PFSK-1 (cell line): ENCODE results near the gene MRPL49.

ENCODE experiments used
- FOXP2 ChIP-seq: optimal IDR thresholded peaks from 2 replicates; pipeline ENCODE3; 2011; ENCODE audit warnings: borderline replicate concordance, control low read depth, inconsistent platforms; ENCODE audit not compliant: insufficient read depth; ENCODE audit errors: extremely low read length, extremely low read depth
- POLR2AphosphoS5 ChIP-seq: IDR thresholded peaks from 2 replicates; pipeline ENCODE4 v1.6.1; 2012; ENCODE audit warnings: low read depth, mild to moderate bottlenecking, control low read depth, low read length, moderate library complexity
- SIN3A ChIP-seq: IDR thresholded peaks from 2 replicates; pipeline ENCODE4 v1.6.1; 2012; ENCODE audit warnings: mild to moderate bottlenecking, low read length, moderate library complexity, borderline replicate concordance; ENCODE audit not compliant: insufficient read depth
- TAF1 ChIP-seq: IDR thresholded peaks from 2 replicates; pipeline ENCODE4 v1.6.1; 2012; ENCODE audit warnings: low read length, control low read depth, borderline replicate concordance; ENCODE audit not compliant: insufficient read depth
- TF ChIP-seq, protein P1 (sequence below), 2 experiments: IDR thresholded peaks; 2 replicates each; pipeline versions ENCODE4 v1.6.1 to v1.8.0; 2011 to 2012; ENCODE audit warnings: low read depth in 2 of 2, low read length in 2 of 2, control low read depth in 1 of 2, inconsistent platforms in 1 of 2, mild to moderate bottlenecking in 1 of 2, moderate library complexity in 1 of 2; ENCODE audit not compliant: insufficient read depth in 1 of 2

MRPL49 gene

DNA sequence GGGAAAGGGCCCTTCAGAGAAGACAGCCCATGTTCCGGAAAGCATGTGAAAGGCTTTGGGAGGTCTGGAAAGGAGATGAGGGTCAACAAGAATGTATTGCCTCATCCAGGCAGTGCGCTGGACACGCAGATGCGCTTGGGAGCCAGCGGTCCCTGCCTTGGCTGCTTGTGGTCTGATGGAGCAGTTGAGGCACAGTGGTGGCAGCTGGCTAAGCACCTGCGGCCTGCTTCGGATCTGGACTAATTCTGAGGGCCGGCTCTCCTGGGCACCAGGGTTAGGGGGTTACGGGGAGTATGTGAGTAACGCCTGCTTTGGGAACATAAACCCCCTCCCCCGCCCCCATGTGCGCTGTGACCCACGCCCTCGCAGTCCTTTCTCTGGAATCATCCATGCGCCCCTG is 15.0 kb upstream of the MRPL49 start:
- TF ChIP-seq SIN3A (no peak), FOXP2 (no peak), POLR2AphosphoS5 (no peak), TAF1 (no peak)
- TF ChIP-seq, protein P1, sequence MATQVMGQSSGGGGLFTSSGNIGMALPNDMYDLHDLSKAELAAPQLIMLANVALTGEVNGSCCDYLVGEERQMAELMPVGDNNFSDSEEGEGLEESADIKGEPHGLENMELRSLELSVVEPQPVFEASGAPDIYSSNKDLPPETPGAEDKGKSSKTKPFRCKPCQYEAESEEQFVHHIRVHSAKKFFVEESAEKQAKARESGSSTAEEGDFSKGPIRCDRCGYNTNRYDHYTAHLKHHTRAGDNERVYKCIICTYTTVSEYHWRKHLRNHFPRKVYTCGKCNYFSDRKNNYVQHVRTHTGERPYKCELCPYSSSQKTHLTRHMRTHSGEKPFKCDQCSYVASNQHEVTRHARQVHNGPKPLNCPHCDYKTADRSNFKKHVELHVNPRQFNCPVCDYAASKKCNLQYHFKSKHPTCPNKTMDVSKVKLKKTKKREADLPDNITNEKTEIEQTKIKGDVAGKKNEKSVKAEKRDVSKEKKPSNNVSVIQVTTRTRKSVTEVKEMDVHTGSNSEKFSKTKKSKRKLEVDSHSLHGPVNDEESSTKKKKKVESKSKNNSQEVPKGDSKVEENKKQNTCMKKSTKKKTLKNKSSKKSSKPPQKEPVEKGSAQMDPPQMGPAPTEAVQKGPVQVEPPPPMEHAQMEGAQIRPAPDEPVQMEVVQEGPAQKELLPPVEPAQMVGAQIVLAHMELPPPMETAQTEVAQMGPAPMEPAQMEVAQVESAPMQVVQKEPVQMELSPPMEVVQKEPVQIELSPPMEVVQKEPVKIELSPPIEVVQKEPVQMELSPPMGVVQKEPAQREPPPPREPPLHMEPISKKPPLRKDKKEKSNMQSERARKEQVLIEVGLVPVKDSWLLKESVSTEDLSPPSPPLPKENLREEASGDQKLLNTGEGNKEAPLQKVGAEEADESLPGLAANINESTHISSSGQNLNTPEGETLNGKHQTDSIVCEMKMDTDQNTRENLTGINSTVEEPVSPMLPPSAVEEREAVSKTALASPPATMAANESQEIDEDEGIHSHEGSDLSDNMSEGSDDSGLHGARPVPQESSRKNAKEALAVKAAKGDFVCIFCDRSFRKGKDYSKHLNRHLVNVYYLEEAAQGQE (IDR thresholded peaks at IDR 0.05; ENCODE audit: insufficient read depth in 1 of 2, low read depth in 2 of 2, low read length in 2 of 2) = no peak

DNA sequence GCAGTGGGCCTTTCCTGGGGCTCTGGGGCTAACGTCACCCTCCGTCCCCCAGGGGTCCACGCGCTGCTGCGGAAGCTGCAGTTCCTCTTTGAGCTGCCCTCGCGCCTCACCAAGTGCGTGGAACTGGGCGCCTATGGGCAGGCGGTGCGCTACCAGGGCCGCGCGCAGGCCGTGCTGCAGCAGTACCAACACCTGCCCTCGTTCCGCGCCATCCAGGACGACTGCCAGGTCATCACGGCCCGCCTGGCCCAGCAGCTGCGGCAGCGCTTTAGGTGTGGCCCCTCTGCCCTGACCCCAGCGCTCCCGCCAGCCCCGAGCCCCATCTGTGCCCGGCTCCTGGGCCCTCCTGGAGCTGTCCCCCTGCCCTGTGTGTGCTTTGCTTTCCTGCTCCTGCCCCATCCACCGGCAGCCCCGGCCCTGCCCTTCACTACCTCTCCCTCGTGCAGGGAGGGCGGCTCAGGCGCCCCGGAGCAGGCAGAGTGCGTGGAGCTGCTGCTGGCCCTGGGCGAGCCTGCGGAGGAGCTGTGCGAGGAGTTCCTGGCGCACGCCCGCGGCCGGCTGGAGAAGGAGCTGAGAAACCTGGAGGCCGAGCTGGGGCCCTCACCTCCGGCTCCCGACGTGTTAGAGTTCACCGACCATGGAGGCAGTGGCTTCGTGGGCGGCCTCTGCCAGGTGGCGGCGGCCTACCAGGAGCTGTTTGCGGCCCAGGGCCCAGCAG is 14.2 kb upstream of the MRPL49 start:
- TF ChIP-seq FOXP2 (no peak), POLR2AphosphoS5 (no peak), SIN3A (no peak), TAF1 (no peak)
- TF ChIP-seq, protein P1 (IDR thresholded peaks at IDR 0.05; ENCODE audit: insufficient read depth in 1 of 2, low read depth in 2 of 2, low read length in 2 of 2) = no peak

DNA sequence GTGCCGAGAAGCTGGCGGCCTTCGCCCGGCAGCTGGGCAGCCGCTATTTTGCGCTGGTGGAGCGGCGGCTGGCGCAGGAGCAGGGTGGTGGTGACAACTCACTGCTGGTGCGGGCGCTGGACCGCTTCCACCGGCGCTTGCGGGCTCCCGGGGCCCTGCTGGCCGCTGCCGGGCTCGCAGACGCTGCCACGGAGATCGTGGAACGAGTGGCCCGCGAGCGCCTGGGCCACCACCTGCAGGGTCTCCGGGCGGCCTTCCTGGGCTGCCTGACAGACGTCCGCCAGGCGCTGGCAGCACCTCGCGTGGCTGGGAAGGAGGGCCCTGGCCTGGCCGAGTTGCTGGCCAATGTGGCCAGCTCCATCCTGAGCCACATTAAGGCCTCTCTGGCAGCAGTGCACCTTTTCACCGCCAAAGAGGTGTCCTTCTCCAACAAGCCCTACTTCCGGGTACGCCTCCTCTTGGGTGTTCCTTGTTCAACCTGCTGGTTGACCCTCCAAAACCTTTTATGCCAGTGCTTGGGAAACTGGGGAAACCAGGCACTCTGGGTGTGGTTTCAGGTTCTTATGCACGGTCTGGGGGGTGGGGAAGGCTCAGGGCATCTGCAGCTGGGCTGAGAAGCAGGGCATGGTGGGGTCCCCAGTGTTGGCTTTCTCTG is 13.5 kb upstream of the MRPL49 start:
- TF ChIP-seq TAF1 = no peak
- TF ChIP-seq SIN3A = no peak
- TF ChIP-seq FOXP2 = no peak
- TF ChIP-seq, protein P1 (IDR thresholded peaks at IDR 0.05; ENCODE audit: insufficient read depth in 1 of 2, low read depth in 2 of 2, low read length in 2 of 2) = no peak
- TF ChIP-seq POLR2AphosphoS5 = no peak

DNA sequence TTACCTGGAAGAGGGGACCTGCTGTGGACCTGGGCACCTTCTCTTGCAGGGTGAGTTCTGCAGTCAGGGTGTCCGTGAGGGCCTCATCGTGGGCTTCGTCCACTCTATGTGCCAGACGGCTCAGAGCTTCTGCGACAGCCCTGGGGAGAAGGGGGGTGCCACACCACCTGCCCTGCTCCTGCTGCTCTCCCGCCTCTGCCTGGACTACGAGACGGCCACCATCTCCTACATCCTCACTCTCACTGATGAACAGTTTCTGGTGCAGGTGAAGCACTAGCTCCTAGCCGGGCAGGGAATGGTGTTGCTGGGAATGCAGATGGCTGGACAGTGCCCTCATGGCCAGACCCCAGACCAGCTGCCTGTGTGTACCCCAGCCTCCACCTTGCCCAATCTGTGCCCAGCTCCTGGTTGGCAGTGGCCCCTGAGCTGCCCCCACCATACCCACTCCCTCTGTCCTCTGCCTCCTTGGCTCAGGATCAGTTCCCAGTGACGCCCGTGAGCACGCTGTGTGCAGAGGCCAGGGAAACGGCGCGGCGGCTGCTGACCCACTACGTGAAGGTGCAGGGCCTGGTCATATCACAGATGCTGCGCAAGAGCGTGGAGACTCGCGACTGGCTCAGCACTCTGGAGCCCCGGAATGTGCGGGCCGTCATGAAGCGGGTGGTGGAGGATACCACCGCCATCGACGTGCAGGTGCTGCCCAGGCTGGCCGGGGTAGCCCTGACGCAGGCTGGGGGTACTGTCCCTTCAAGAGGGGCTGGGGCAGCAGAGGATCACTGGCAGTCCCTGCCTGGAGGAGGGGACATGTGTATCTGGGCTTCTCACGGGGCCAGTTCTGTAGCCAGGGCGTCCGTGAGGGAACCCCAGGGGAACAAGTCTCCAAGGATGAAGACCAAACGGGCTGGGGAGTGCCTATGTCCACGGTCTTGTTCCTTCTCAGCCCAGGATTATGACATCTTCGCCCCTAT is 12.6 kb upstream of the MRPL49 start:
- TF ChIP-seq FOXP2 (no peak), TAF1 (no peak), SIN3A (no peak), POLR2AphosphoS5 (no peak)
- TF ChIP-seq, protein P1 (IDR thresholded peaks at IDR 0.05; ENCODE audit: insufficient read depth in 1 of 2, low read depth in 2 of 2, low read length in 2 of 2) = no peak
